Stimulated activated CD8-positive, alpha-beta memory T cell treated with anti-CD3 and anti-CD28 coated beads, Interleukin-15, amount 100 ng/mL, for 4 hours (primary cell): ENCODE results near the gene SERPINA1.

Experiments used
- DNase-seq, 2 donors: peaks; one replicate each; pipeline ENCODE4 v3.0.0-alpha.2; 2020; ENCODE audit warnings: low read depth in 2 of 2

SERPINA1 gene

DNA sequence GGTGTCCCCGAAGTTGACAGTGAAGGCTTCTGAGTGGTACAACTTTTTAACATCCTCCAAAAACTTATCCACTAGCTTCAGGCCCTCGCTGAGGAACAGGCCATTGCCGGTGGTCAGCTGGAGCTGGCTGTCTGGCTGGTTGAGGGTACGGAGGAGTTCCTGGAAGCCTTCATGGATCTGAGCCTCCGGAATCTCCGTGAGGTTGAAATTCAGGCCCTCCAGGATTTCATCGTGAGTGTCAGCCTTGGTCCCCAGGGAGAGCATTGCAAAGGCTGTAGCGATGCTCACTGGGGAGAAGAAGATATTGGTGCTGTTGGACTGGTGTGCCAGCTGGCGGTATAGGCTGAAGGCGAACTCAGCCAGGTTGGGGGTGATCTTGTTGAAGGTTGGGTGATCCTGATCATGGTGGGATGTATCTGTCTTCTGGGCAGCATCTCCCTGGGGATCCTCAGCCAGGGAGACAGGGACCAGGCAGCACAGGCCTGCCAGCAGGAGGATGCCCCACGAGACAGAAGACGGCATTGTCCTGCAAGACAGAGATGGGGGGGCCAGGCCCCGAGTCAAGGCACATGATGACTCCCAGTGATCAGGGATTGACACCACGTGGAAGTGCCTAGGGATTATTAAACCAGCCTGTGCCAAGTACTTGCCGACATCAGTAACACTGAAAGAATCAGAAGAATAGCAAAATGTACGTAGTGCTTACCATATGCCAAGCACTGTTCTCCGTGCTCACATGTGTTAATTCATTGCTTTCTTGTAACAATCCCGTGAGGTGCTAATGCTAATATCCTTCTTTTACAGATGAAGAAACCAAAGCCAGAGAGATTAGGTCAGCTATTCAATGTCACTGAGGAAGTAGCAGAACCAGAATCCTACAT lies 5.4 kb downstream of the SERPINA1 start:
- DNase-seq: no peak

- DNase-seq: no peak
Measured at GRCh38 chr14:94382099-94382715, 6.2 kb downstream of the SERPINA1 start.

GRCh38 chr14:94381149-94382030 lies 7.0 kb downstream of the SERPINA1 start:
- no peak for DNase-seq

DNA sequence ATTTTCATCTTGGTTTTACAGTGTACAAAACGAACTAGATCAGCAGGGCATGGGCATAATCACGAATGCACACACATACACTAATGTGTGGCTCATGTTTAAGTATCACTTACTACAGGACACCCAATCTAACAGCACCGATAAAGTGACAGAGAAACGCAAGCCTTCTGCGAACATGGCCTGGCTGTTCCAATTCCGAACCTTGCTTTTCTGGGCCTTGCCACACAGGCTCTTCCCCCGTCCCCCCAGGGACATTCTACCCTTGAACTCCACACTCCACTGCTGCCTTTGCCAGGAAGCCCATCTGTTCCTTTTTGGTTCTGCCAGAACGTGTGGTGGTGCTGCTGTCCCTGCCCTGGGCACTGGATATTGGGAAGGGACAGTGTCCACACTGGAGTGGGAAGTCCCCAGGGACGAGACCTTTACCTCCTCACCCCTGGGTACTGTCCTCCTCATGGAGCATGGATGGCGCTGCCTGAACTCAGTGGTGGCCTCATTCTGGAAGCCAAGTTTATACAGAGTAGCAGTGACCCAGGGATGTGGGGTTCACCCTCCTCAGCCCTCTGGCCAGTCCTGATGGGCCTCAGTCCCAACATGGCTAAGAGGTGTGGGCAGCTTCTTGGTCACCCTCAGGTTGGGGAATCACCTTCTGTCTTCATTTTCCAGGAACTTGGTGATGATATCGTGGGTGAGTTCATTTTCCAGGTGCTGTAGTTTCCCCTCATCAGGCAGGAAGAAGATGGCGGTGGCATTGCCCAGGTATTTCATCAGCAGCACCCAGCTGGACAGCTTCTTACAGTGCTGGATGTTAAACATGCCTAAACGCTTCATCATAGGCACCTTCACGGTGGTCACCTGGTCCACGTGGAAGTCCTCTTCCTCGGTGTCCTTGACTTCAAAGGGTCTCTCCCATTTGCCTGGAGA lies 7.9 kb downstream of the SERPINA1 start:
- no peak for DNase-seq

DNA sequence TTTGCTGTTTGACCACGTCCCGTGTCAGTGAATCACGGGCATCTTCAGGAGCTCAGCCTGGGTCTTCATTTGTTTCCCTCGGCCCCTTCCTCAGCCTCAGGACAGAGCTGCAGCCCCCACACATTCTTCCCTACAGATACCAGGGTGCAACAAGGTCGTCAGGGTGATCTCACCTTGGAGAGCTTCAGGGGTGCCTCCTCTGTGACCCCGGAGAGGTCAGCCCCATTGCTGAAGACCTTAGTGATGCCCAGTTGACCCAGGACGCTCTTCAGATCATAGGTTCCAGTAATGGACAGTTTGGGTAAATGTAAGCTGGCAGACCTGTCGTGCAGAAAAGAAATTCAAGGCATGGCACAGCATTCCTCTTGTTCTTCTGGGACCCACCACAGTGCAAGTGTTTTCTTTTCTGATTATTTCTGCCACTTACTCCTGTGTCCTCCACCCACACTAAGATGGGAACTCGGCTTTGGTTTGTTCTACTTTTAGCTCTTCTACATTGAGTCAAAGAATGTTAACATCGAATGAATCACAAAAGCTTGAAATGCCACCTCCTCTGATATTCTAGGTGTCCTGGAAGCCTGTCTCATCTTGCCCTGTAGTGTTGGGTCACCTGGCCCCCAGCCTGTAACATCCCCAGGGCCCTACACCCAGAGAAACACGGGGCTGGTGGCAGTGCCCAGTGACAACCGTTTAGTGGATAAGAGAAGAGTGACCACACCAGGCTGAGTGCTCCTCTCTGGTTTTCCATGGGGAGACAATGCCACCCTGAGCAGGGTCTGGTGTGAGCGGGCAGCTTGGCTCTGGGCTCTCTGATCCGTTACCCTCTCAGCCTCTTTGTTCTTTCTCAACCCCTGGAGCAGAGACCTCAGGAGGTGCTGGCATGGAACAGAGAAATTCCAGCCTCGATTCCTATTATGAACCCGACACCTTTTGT lies 8.8 kb downstream of the SERPINA1 start:
- DNase-seq: no peak

DNA sequence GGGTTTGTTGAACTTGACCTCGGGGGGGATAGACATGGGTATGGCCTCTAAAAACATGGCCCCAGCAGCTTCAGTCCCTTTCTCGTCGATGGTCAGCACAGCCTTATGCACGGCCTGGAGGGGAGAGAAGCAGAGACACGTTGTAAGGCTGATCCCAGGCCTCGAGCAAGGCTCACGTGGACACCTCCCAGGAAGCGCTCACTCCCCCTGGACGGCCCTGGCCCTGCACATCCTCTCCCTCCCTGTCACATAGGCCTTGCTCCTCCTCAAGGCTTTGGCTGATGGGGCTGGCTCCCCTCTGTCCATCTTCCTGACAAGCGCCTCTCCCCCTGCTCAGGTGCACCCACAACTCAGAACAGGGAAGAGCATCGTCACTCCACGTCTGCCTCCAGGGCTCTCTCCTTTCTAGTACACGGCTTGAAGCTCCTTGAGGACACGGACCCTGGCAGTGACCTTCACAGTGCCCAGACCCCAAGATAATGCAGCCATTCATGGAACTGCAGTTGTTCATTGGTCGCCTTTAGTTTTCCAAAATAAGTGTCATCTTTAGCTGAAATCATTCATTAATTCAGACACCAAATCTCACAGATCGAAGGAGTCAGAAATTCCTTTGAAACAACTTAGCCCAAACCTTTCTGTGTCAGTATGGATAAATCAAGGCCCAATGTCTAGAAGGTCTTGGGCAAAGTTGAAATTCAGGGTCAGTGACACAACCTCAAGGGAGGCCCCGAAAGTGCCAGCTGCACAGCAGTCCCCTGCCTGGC lies 9.7 kb downstream of the SERPINA1 start:
- no peak for DNase-seq

DNA sequence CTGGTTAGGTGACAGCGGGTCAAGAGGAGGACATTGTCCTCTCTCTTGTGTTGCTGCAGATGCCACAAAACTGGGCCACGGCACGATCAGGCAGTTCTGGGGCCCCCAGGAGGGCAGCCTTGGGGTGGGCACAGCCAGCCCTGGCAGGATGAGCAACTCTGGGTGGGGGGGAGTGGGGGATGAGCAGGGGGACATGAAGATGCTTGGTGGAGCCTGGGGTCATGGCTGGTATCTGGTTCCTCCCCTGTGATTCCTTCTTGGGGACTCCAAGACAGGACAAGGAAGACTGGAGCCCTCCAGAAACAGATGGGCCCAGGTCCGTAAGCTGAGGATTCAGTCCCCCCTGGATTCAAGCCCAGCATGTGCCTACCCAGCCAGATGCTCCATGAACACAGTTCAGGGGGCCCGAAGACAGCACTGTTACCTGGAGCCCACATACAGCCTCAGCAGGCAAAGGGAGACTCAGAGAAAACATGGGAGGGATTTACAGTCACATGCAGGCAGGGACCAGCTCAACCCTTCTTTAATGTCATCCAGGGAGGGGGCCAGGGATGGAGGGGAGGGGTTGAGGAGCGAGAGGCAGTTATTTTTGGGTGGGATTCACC lies 10.4 kb downstream of the SERPINA1 start:
- no peak for DNase-seq

DNA sequence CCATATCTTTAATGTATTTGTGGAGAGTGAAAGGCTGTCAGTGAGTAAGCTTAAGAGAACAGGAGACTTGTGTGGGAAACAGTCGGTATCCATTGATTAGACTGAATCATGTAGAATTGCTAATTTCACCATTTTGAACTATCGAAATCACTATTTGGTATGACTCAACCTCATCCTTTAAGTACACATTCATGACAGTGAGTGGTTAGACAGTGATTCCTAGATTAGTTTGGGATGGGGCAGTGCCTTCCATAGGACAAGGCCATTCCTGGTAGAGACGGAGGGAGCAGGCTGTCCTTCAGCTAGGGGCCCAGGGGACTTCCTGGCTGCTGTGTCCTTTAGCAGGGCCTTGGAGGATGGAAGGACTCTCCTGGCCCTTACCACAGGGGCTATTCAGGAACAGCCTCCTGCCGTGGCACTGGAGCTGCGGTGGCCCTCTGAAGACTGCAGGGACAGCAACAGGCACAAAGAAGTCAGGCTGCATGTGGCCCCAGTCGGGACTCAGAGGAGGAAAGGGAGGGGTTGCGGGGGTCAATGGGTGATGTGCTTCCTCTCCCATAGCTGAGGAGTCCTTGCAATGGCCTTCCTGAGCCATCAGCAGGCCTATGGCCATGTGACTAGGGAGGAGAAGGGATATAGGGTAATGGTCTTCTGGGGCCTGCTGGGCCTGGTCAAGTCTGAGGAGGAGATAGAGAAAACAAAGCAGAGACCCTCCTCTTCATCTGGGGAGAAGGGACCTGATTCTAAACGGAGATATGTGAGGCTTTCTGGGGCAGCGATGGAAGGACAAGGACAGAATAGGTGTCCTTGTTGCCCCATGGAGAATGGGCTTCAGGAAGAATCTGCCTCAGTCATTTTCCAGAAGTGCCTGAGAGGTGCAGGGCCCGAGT lies 11.2 kb downstream of the SERPINA1 start:
- no peak for DNase-seq

DNA sequence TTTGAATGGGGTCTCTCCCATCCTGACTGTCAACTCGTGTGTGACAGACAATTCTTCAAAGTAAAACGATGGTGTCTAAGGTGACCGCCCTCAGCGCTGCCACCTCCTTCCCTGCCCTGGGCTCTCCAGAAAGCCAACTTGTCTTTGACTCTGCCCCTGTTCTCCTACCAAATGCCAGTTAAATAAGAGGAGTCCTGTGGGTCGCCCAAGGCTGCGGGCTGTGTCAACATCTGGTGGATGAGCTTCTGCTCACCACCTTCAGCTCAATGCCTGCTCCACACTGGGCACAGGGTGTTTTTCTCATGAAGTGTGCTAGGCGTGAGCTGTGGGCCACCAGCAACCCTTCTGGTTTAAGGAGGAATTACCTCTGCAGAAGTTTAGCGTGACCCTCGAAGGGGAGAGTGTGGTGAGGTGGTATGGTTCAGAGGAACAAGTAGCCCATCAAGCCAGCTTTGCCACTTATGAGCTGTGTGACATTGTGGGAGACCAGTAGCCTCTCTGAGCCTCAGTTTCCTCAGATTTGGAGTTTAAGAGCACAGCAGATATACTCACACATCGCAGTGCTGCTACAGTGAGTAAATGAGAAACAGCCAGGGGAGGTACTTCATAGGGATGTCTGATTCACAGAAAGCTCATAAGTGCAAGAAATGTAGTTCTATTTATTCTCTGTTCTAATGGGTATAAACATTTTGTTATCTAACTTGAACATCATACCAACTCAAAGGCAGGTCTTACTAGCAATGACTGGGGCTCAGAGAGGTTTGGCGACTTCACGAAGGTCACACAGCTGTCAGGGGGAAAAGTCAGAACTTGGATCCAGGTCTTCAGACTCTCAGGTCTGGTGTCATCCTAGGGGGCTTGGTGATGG lies 12.1 kb downstream of the SERPINA1 start:
- no peak for DNase-seq

DNA sequence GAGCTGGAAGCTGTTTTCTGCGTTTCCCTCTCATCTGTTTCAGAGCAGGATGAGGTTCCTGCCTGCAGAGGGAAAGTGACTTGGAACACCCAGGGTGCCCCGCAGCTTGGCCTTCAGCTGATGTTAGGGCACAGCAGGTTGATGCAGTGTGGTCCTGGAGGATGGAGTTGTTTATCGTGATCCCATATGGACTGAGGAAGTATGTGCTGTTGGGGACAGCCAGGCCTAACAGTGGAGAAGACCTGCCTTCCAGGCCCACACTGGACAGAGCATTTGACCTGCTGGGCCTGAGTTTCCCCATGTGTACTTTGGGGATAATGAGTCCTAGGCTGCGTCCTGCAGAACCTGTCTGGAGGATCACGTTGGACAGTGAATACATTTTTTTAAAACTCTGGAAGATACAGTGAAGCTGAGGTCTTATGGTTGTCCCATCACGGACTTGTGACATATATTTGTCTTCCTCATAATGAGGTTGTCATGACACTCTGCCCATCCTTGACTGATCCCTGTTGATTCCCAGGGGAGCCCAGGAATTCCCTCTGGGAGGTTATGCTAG lies 12.8 kb downstream of the SERPINA1 start:
- DNase-seq: no peak

DNA sequence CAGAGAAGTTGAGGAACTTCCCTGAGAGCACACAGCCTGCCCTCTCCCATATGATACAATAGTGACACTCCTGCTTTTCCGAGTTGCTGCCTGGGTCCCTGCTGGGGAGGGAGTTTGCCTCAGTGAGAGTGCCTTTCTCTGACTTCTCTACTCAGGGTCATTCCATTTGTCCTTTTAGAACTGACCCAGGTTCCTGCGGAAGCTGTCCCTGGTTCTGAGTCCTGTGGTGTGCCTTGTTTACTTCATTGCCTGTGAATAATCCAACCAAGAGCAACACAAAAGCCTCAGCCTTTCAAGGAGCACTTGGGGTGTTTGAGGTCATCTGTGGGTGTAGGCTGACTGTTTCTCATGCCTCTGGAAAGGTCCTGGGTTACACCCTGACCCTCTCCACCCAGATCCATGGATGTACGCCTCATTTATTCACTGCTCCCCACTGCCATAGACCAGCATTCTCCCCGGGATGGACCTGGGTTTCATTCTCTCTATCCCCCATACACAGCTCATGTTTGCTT lies 13.6 kb downstream of the SERPINA1 start:
- DNase-seq: no peak

- DNase-seq: no peak
Measured at GRCh38 chr14:94374116-94374515, 14.3 kb downstream of the SERPINA1 start.

DNA sequence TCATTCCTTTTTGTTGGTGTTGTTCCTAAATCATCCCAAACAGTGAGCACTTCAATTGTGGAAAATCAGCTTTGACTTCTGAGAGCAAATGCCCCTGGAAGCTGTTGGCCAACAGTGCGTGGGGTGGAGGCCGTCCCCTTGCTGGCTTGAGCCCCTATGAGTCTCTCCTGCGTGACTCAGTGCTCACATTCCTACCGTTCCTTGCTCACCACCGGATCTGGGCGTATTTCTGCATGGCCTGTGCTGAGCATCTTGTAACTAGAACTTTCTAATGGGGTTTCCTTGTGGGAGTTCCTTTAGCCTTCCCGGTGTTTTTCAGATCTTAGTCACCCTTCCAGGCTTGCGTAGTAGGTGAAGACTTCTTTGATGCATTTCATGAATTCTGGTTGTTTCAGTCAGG lies 14.7 kb downstream of the SERPINA1 start:
- no peak for DNase-seq

DNA sequence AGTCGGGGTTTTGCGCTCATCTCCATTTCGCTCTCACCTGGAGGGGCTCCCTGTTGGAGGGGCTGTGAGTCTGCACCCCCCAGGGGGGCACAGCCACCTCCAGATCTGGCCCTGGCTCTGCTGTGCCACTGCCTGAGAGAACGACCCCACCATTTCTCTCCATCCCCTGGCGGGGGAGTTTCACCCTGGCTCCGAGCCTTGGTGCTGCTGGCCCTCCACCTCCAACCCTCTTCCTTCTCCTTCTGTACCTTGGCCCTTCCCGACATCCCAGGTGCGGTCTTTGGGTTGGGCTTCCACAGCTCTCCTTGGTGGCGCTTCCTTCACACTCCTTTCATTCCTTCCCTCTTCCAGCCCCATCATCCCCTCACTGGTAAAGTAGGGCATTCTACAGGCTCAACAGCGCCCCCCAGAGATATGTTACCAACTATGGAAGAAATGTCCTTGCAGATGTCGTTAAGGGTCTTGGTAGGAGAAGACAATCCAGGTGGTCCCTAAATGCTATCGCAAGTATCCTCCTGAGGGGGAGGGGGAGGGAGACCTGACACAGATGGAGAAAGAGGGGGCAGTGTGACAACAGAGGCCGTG lies 16.3 kb downstream of the SERPINA1 start:
- no peak for DNase-seq

GRCh38 chr14:94370524-94370910 lies 17.9 kb downstream of the SERPINA1 start:
- no peak for DNase-seq
